HEK293 (cell line): ENCODE data around the gene OPA3.
A peak's percentile ranks its signal among the peaks of the same experiment; 100 is the strongest.

Experiments
- CTCF ChIA-PET: fragments of 350-600 bp; formaldehyde crosslinking; extraction: SDS; loops from one replicate; lab custom pipeline; 2021; ENCODE audit warnings: antibody characterized with exemption; lab: Yijun Ruan, JAX
- POLR2A ChIA-PET: fragments of 300-600 bp; formaldehyde crosslinking; extraction: SDS; loops from one replicate; lab custom pipeline; 2020; ENCODE audit warnings: antibody characterized with exemption, inconsistent platforms; lab: Yijun Ruan, JAX
- H3K27ac ChIP-seq: fragments of 200-500 bp; sonication (Bioruptor generic); 2 replicates; pipeline ENCODE4 v1.5.1; 2014; ENCODE audit warnings: low read depth, low read length, control low read depth, inconsistent platforms; ENCODE audit errors: extremely low read depth
- H3K36me3 ChIP-seq, 2 experiments: fragments of 200-500 bp in 1 of 2; sonication (Bioruptor generic) in 1 of 2; 1 replicate in 1 of 2; 2 replicates in 1 of 2; pipeline ENCODE4 v1.5.1; 2014 to 2017; ENCODE audit warnings: inconsistent platforms in 2 of 2, low read length in 2 of 2; ENCODE audit not compliant: control insufficient read depth in 2 of 2, insufficient read depth in 1 of 2
- H3K4me1 ChIP-seq: fragments of 200-500 bp; sonication (Bioruptor generic); 2 replicates; pipeline ENCODE4 v1.5.1; 2014; ENCODE audit warnings: mild to moderate bottlenecking, low read length, inconsistent platforms; ENCODE audit not compliant: control insufficient read depth, insufficient read depth
- H3K4me3 ChIP-seq: 2 replicates; pipeline ENCODE4 v1.5.1; 2011; ENCODE audit warnings: low read depth, mild to moderate bottlenecking, control low read depth, low read length, moderate library complexity
- H3K9me3 ChIP-seq: fragments of 200-500 bp; sonication (Bioruptor generic); 2 replicates; pipeline ENCODE4 v1.5.1; 2014; ENCODE audit warnings: low read depth, low read length, inconsistent platforms; ENCODE audit not compliant: control insufficient read depth, insufficient read depth
- CTCF ChIP-seq: fragments of 450-650 bp; formaldehyde crosslinking; IDR thresholded peaks from 2 replicates; pipeline ENCODE4 v1.5.1; 2016; ENCODE audit warnings: missing biosample characterization, missing genetic modification characterization
- KLF1 ChIP-seq: fragments of 450-650 bp; formaldehyde crosslinking; IDR thresholded peaks from 2 replicates; pipeline ENCODE4 v1.5.1; 2016; ENCODE audit warnings: missing biosample characterization, missing genetic modification characterization
- SCRT1 ChIP-seq: fragments of 450-650 bp; formaldehyde crosslinking; IDR thresholded peaks from 2 replicates; pipeline ENCODE4 v1.5.1; 2016; ENCODE audit warnings: missing biosample characterization, missing genetic modification characterization, borderline replicate concordance
- SCRT2 ChIP-seq: fragments of 450-650 bp; formaldehyde crosslinking; IDR thresholded peaks from 2 replicates; pipeline ENCODE4 v1.5.1; 2016; ENCODE audit warnings: missing biosample characterization, missing genetic modification characterization
- TCF7L2 ChIP-seq: IDR thresholded peaks from 2 replicates; pipeline ENCODE4 v1.6.1; 2011; ENCODE audit warnings: low read depth, mild to moderate bottlenecking, inconsistent platforms, low read length, moderate library complexity, borderline replicate concordance
- ZBTB1 ChIP-seq: fragments of 450-650 bp; formaldehyde crosslinking; IDR thresholded peaks from 2 replicates; pipeline ENCODE4 v1.5.1; 2016; ENCODE audit warnings: missing biosample characterization, missing genetic modification characterization
- ZBTB10 ChIP-seq: fragments of 450-650 bp; formaldehyde crosslinking; IDR thresholded peaks from 2 replicates; pipeline ENCODE4 v1.5.1; 2016; ENCODE audit warnings: missing biosample characterization, missing genetic modification characterization
- ZBTB17 ChIP-seq: fragments of 450-650 bp; formaldehyde crosslinking; IDR thresholded peaks from 2 replicates; pipeline ENCODE4 v1.5.1; 2016; ENCODE audit warnings: missing biosample characterization, missing genetic modification characterization
- ZBTB44 ChIP-seq: fragments of 450-650 bp; IDR thresholded peaks from 2 replicates; pipeline ENCODE4 v1.5.1; 2018; ENCODE audit warnings: missing biosample characterization, mild to moderate bottlenecking, missing genetic modification characterization
- ZIC2 ChIP-seq: fragments of 450-650 bp; formaldehyde crosslinking; IDR thresholded peaks from 2 replicates; pipeline ENCODE4 v1.5.1; 2016; ENCODE audit warnings: missing biosample characterization, missing genetic modification characterization
- ZNF169 ChIP-seq: fragments of 450-650 bp; formaldehyde crosslinking; IDR thresholded peaks from 2 replicates; pipeline ENCODE4 v1.5.1; 2016; ENCODE audit warnings: missing biosample characterization, missing genetic modification characterization
- ZNF214 ChIP-seq: fragments of 450-650 bp; formaldehyde crosslinking; IDR thresholded peaks from 2 replicates; pipeline ENCODE4 v1.5.1; 2017; ENCODE audit warnings: missing biosample characterization, mild to moderate bottlenecking, missing genetic modification characterization, borderline replicate concordance
- ZNF311 ChIP-seq: fragments of 450-650 bp; formaldehyde crosslinking; IDR thresholded peaks from 2 replicates; pipeline ENCODE4 v1.5.1; 2017; ENCODE audit warnings: missing biosample characterization, missing genetic modification characterization, borderline replicate concordance
- ZNF335 ChIP-seq: fragments of 450-650 bp; formaldehyde crosslinking; conservative IDR thresholded peaks from 2 replicates; pipeline ENCODE4 v1.5.1; 2016; ENCODE audit warnings: missing biosample characterization, missing genetic modification characterization
- ZNF664 ChIP-seq: fragments of 450-650 bp; formaldehyde crosslinking; IDR thresholded peaks from 2 replicates; pipeline ENCODE4 v1.5.1; 2016; ENCODE audit warnings: missing biosample characterization, missing genetic modification characterization
- ZNF692 ChIP-seq: fragments of 450-650 bp; formaldehyde crosslinking; IDR thresholded peaks from 2 replicates; pipeline ENCODE4 v1.5.1; 2016; ENCODE audit warnings: missing biosample characterization, missing genetic modification characterization
- ZNF776 ChIP-seq: fragments of 450-650 bp; formaldehyde crosslinking; IDR thresholded peaks from 2 replicates; pipeline ENCODE4 v1.5.0; 2017; ENCODE audit warnings: missing biosample characterization, missing genetic modification characterization, borderline replicate concordance
- ZSCAN30 ChIP-seq: fragments of 450-650 bp; IDR thresholded peaks from 2 replicates; pipeline ENCODE4 v1.5.1; 2018; ENCODE audit warnings: missing biosample characterization, mild to moderate bottlenecking, missing genetic modification characterization, moderate library complexity
- ZXDB ChIP-seq: fragments of 450-650 bp; formaldehyde crosslinking; IDR thresholded peaks from 2 replicates; pipeline ENCODE4 v1.5.1; 2016; ENCODE audit warnings: missing biosample characterization, missing genetic modification characterization

Gene OPA3

GRCh38 chr19:45529420-45529785 lies 55.2 kb downstream of the OPA3 start:
- ChIA-PET POLR2A (no interaction called here), CTCF (interaction anchor here (1.4 to 7.6 kb wide), 2 partner anchors 29 to 113 kb away, joined by 3 to 40 read pairs; no protein-coding TSS in a partner anchor)
- no peak for TF ChIP-seq ZBTB1
- no peak for TF ChIP-seq ZNF776 (tag by site-specific recombination)
- TF ChIP-seq ZNF664 (tag by site-specific recombination): no peak
- no peak for TF ChIP-seq ZNF311
- no peak for TF ChIP-seq ZIC2
- TF ChIP-seq ZNF214 (tag by site-specific recombination): no peak
- H3K27ac ChIP-seq: no peak overlapping the region
- no peaks in the 10 kb centered on the region for H3K4me1 ChIP-seq
- H3K9me3 ChIP-seq: no peaks in the 10 kb centered on the region
- H3K4me3 ChIP-seq: no peak overlapping the region
- H3K36me3 ChIP-seq: peaks cover 14 to 27% of the 10 kb centered on the region in 2 experiments; a peak in 2 of 3 replicates

- ChIA-PET CTCF (interaction anchor here (1.4 to 7.6 kb wide), 2 partner anchors 29 to 113 kb away, joined by 3 to 40 read pairs; no protein-coding TSS in a partner anchor), POLR2A (no interaction called here)
- no peaks in the 10 kb centered on the region for H3K9me3 ChIP-seq
- no peak overlapping the region for H3K27ac ChIP-seq
- H3K4me1 ChIP-seq: no peaks in the 10 kb centered on the region
- H3K36me3 ChIP-seq: peaks cover 14 to 32% of the 10 kb centered on the region in 2 experiments; a peak in 2 of 3 replicates
- peak; percentile 69; the same call in 1 of the 2 replicates for TF ChIP-seq ZBTB44
- TF ChIP-seq TCF7L2: no peak
- 0 out of 2 replicates have a peak, but pooled peaks have one; percentile 53 for TF ChIP-seq ZNF169 (tag by site-specific recombination)
- peak; percentile 45 for TF ChIP-seq ZNF335 (tag by site-specific recombination)
- TF ChIP-seq ZXDB (tag by site-specific recombination): no peak
- no peak for TF ChIP-seq ZSCAN30 (tag by site-specific recombination)
- 0 out of 2 replicates have a peak, but pooled peaks have one; percentile 20 for TF ChIP-seq ZBTB17 (tag by site-specific recombination)
- TF ChIP-seq KLF1: peak; percentile 64
- TF ChIP-seq ZBTB10 (tag by site-specific recombination): peak; percentile 65
- TF ChIP-seq SCRT2 (tag by site-specific recombination): peak; percentile 91
- peak; percentile 67 for TF ChIP-seq CTCF (tag by site-specific recombination)
- 0 out of 2 replicates have a peak, but pooled peaks have one; percentile 34 for TF ChIP-seq ZNF692 (tag by site-specific recombination)
- 0 out of 2 replicates have a peak, but pooled peaks have one; percentile 9 for TF ChIP-seq SCRT1 (tag by site-specific recombination)
- peak overlapping the region; percentile 19 for H3K4me3 ChIP-seq
Observed at GRCh38 chr19:45528744-45529419, 55.7 kb downstream of the OPA3 start.
